ENCODE data around the gene GNPTG.

DNA sequence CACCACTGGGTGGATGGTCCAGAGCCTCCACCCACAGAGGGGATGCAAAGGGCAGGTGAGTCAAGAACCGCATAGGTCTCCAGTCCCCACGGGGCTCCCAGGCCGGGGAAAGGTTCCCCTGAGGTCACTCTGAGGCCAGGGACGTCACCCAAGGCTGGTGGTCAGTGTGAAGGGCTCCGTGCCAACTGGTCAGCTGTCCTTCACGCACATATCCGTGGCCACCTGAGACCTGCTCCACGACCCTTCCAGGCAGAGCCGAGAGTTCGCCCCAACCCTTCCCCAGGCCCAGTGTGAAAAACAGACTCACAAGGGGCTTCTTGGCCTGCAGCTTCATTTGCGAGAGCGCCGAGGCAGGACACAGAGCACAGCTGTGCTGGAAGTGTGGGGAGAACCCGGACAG lies 2.8 kb upstream of the GNPTG start:
- TF ChIP-seq, protein P1, sequence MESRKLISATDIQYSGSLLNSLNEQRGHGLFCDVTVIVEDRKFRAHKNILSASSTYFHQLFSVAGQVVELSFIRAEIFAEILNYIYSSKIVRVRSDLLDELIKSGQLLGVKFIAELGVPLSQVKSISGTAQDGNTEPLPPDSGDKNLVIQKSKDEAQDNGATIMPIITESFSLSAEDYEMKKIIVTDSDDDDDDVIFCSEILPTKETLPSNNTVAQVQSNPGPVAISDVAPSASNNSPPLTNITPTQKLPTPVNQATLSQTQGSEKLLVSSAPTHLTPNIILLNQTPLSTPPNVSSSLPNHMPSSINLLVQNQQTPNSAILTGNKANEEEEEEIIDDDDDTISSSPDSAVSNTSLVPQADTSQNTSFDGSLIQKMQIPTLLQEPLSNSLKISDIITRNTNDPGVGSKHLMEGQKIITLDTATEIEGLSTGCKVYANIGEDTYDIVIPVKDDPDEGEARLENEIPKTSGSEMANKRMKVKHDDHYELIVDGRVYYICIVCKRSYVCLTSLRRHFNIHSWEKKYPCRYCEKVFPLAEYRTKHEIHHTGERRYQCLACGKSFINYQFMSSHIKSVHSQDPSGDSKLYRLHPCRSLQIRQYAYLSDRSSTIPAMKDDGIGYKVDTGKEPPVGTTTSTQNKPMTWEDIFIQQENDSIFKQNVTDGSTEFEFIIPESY (IDR thresholded peaks at IDR 0.05; ENCODE audit: borderline replicate concordance, low read depth), result no peak
- TF ChIP-seq, protein P2, sequence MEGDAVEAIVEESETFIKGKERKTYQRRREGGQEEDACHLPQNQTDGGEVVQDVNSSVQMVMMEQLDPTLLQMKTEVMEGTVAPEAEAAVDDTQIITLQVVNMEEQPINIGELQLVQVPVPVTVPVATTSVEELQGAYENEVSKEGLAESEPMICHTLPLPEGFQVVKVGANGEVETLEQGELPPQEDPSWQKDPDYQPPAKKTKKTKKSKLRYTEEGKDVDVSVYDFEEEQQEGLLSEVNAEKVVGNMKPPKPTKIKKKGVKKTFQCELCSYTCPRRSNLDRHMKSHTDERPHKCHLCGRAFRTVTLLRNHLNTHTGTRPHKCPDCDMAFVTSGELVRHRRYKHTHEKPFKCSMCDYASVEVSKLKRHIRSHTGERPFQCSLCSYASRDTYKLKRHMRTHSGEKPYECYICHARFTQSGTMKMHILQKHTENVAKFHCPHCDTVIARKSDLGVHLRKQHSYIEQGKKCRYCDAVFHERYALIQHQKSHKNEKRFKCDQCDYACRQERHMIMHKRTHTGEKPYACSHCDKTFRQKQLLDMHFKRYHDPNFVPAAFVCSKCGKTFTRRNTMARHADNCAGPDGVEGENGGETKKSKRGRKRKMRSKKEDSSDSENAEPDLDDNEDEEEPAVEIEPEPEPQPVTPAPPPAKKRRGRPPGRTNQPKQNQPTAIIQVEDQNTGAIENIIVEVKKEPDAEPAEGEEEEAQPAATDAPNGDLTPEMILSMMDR (IDR thresholded peaks at IDR 0.05), result no peak
- TF ChIP-seq YY1 (IDR thresholded peaks at IDR 0.05; ENCODE audit: low read depth), result no peak
- TF ChIP-seq, protein P3, sequence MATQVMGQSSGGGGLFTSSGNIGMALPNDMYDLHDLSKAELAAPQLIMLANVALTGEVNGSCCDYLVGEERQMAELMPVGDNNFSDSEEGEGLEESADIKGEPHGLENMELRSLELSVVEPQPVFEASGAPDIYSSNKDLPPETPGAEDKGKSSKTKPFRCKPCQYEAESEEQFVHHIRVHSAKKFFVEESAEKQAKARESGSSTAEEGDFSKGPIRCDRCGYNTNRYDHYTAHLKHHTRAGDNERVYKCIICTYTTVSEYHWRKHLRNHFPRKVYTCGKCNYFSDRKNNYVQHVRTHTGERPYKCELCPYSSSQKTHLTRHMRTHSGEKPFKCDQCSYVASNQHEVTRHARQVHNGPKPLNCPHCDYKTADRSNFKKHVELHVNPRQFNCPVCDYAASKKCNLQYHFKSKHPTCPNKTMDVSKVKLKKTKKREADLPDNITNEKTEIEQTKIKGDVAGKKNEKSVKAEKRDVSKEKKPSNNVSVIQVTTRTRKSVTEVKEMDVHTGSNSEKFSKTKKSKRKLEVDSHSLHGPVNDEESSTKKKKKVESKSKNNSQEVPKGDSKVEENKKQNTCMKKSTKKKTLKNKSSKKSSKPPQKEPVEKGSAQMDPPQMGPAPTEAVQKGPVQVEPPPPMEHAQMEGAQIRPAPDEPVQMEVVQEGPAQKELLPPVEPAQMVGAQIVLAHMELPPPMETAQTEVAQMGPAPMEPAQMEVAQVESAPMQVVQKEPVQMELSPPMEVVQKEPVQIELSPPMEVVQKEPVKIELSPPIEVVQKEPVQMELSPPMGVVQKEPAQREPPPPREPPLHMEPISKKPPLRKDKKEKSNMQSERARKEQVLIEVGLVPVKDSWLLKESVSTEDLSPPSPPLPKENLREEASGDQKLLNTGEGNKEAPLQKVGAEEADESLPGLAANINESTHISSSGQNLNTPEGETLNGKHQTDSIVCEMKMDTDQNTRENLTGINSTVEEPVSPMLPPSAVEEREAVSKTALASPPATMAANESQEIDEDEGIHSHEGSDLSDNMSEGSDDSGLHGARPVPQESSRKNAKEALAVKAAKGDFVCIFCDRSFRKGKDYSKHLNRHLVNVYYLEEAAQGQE (IDR thresholded peaks at IDR 0.05; ENCODE audit: low read depth, low read length), result no peak
- TF ChIP-seq EZH2phosphoT487 (IDR thresholded peaks at IDR 0.05; ENCODE audit: borderline replicate concordance, low read depth), result no peak
- TF ChIP-seq, protein P4, sequence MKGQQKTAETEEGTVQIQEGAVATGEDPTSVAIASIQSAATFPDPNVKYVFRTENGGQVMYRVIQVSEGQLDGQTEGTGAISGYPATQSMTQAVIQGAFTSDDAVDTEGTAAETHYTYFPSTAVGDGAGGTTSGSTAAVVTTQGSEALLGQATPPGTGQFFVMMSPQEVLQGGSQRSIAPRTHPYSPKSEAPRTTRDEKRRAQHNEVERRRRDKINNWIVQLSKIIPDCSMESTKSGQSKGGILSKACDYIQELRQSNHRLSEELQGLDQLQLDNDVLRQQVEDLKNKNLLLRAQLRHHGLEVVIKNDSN (IDR thresholded peaks at IDR 0.05; ENCODE audit: borderline replicate concordance, low read depth), result no peak
- TF ChIP-seq TCF12 (IDR thresholded peaks at IDR 0.05), result no peak
- TF ChIP-seq, protein P5, sequence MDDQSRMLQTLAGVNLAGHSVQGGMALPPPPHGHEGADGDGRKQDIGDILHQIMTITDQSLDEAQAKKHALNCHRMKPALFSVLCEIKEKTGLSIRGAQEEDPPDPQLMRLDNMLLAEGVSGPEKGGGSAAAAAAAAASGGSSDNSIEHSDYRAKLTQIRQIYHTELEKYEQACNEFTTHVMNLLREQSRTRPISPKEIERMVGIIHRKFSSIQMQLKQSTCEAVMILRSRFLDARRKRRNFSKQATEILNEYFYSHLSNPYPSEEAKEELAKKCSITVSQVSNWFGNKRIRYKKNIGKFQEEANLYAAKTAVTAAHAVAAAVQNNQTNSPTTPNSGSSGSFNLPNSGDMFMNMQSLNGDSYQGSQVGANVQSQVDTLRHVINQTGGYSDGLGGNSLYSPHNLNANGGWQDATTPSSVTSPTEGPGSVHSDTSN (IDR thresholded peaks at IDR 0.05), result no peak
- TF ChIP-seq RAD21 (IDR thresholded peaks at IDR 0.05; ENCODE audit: low read length), result no peak
- TF ChIP-seq RXRA (IDR thresholded peaks at IDR 0.05; ENCODE audit: borderline replicate concordance, low read depth), result no peak
